ENCODE data around the gene DLG5. TPM values are rescaled to one million over a fixed set of nuclear protein-coding genes. Genes with fewer than 3 reads are reported as not detected.

DLG5 gene
- polyA plus RNA-seq, 1 of the 3 experiments (the other 2 are of a cell fraction): 31.3 TPM

GRCh38 chr10:77919713-77920108, 6.8 kb downstream of the DLG5 start:
- Histone ChIP-seq H3F3A (replicated peaks; ENCODE audit: insufficient read depth) (peaks cover 4% of the 10 kb centered on the region), H3K9ac (no peak overlapping the region), H3K27me3 (ENCODE audit: insufficient read depth) (no peaks in the 10 kb centered on the region), H3K4me2 (peak overlapping the region; percentile 34), H3K4me3 (ENCODE audit: low read depth in 2 of 2, low read length in 1 of 2) (no peak overlapping the region), H3K9me3 (no peaks in the 10 kb centered on the region), H3K27ac (ENCODE audit: low read depth in 2 of 2, low read length in 1 of 2) (peak overlapping the region in 1 of 2 experiments; percentile 43; a peak in 2 of 4 replicates), H3K36me3 (replicated peaks in 1 of 2; ENCODE audit: control insufficient read depth in 1 of 2, insufficient read depth in 2 of 2, low read length in 1 of 2) (no peaks in the 10 kb centered on the region), H2AFZ (ENCODE audit: low read depth) (no peak overlapping the region), H3K79me2 (ENCODE audit: insufficient read depth) (peaks cover 98% of the 10 kb centered on the region), H3K4me1 (ENCODE audit: control insufficient read depth in 1 of 2, insufficient read depth in 2 of 2, low read depth in 1 of 2, low read length in 1 of 2) (peaks cover 20 to 30% of the 10 kb centered on the region in 2 experiments; a peak in 3 of 4 replicates), H3K9me2 (no peaks in the 10 kb centered on the region), H4K20me1 (ENCODE audit: insufficient read depth) (peaks cover 96% of the 10 kb centered on the region)
- POLR2A ChIA-PET: interaction anchor here (1.1 kb wide), 1 partner anchor 8 kb away, joined by 4 read pairs; no protein-coding TSS in a partner anchor
- no peak for DNase-seq
- WGBS (ENCODE audit: low lambda C conversion rate): 66% methylated on average over 2 of the region's 4 CpGs
- CTCF ChIA-PET: interaction anchor here (1.1 to 1.8 kb wide), 2 partner anchors 24 to 29 kb away, joined by 3 to 4 read pairs; no protein-coding TSS in a partner anchor
- no peak for TF ChIP-seq RFX5 (IDR thresholded peaks at IDR 0.05; ENCODE audit: low read length)
- peak; percentile 41; the same call in 1 of the 2 replicates for TF ChIP-seq TCF12 (IDR thresholded peaks at IDR 0.05)
- peak; percentile 25; the same call in 1 of the 2 replicates for TF ChIP-seq PBX3 (IDR thresholded peaks at IDR 0.05)

- Histone ChIP-seq H3K9me2 (no peaks in the 10 kb centered on the region), H3K36me3 (replicated peaks in 1 of 2; ENCODE audit: control insufficient read depth in 1 of 2, insufficient read depth in 2 of 2, low read length in 1 of 2) (no peaks in the 10 kb centered on the region)
- WGBS (ENCODE audit: low lambda C conversion rate): 95% methylated on average over 10 of the region's 10 CpGs
Measured at GRCh38 chr10:77915319-77916105, 11.0 kb downstream of the DLG5 start.

More at GRCh38 chr10:77915319-77916105, 11.0 kb downstream of the DLG5 start:
- TF ChIP-seq TEAD4 (IDR thresholded peaks at IDR 0.05; ENCODE audit: borderline replicate concordance, insufficient read depth): no peak
- no peak for TF ChIP-seq RXRA (IDR thresholded peaks at IDR 0.05; ENCODE audit: borderline replicate concordance, low read depth)
- no peak for TF ChIP-seq RCOR1 (IDR thresholded peaks at IDR 0.05; ENCODE audit: low read length)
- no peak for TF ChIP-seq CHD2 (IDR thresholded peaks at IDR 0.05; ENCODE audit: low read length, partially characterized antibody)
- no peak for TF ChIP-seq MEF2A (IDR thresholded peaks at IDR 0.05; ENCODE audit: borderline replicate concordance, low read depth)
- TF ChIP-seq RFX5 (IDR thresholded peaks at IDR 0.05; ENCODE audit: low read length): no peak
- no peak for TF ChIP-seq TCF12 (IDR thresholded peaks at IDR 0.05)
- no peak for TF ChIP-seq IRF3 (IDR thresholded peaks at IDR 0.05; ENCODE audit: low read depth, low read length)
- TF ChIP-seq NFIC (IDR thresholded peaks at IDR 0.05; ENCODE audit: borderline replicate concordance): no peak
- no peak for TF ChIP-seq YY1 (IDR thresholded peaks at IDR 0.05; ENCODE audit: low read depth)
- no peak for TF ChIP-seq CTCF (IDR thresholded peaks at IDR 0.05)
- no peak for TF ChIP-seq MAX (IDR thresholded peaks at IDR 0.05; ENCODE audit: low read depth)
- no peak for TF ChIP-seq TAF1 (IDR thresholded peaks at IDR 0.05; ENCODE audit: borderline replicate concordance, low read depth, low read length)
- H3K79me2 ChIP-seq (ENCODE audit: insufficient read depth): peaks cover 98% of the 10 kb centered on the region
- no peak for DNase-seq
- no peaks in the 10 kb centered on the region for H3K9me3 ChIP-seq
- peaks cover 4% of the 10 kb centered on the region for H3F3A ChIP-seq (replicated peaks; ENCODE audit: insufficient read depth)
- no peak overlapping the region for H3K9ac ChIP-seq
- no peak overlapping the region for H3K4me3 ChIP-seq (ENCODE audit: low read depth in 2 of 2, low read length in 1 of 2)
- H3K27ac ChIP-seq (ENCODE audit: low read depth in 2 of 2, low read length in 1 of 2): no peak overlapping the region
- no peak overlapping the region for H3K4me2 ChIP-seq
- H3K4me1 ChIP-seq (ENCODE audit: control insufficient read depth in 1 of 2, insufficient read depth in 2 of 2, low read depth in 1 of 2, low read length in 1 of 2): peaks cover 14 to 19% of the 10 kb centered on the region in 2 experiments; a peak in 2 of 4 replicates
- POLR2A ChIA-PET: no interaction called here
- H2AFZ ChIP-seq (ENCODE audit: low read depth): no peak overlapping the region
- H4K20me1 ChIP-seq (ENCODE audit: insufficient read depth): peaks cover 95% of the 10 kb centered on the region
- CTCF ChIA-PET: no interaction called here
- H3K27me3 ChIP-seq (ENCODE audit: insufficient read depth): no peaks in the 10 kb centered on the region
